SU-DHL-6 (cell line): ENCODE results near the gene GMDS.

Experiments used
- EZH2phosphoT487 ChIP-seq: fragments of 200-600 bp; sonication (generic), shearing (Covaris generic); conservative IDR thresholded peaks from 2 replicates; pipeline ENCODE4 v1.6.1; 2018; ENCODE audit warnings: mild to moderate bottlenecking, antibody characterized with exemption, low read length, moderate library complexity, mixed read lengths
- TF ChIP-seq, protein P1 (sequence below): fragments of 200-600 bp; sonication (generic); IDR thresholded peaks from one replicate; pipeline ENCODE4 v1.5.1; 2017; ENCODE audit warnings: antibody characterized with exemption, mild to moderate bottlenecking, low read length, moderate library complexity; ENCODE audit not compliant: insufficient read depth, poor library complexity, severe bottlenecking

DNA sequence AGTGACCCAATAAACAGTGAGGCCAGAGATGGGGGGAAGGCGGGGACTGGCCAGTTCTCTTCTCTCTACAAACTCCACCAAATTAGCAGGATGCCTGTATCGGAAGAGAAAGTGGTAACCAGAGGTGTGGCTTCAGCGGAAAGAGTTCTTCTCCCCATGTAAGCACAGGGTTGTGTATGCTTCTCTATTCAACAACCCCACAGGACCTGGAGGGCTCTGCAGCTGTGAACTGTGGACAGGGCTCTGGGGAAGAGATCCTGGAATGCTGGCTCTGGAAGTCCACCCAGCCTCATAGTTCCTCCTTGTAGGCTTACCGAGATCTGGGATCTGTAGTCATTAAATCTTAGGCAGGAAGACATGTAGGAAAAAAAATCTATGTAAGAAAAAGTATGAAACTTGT is 449.5 kb downstream of the GMDS start:
- TF ChIP-seq, protein P1, sequence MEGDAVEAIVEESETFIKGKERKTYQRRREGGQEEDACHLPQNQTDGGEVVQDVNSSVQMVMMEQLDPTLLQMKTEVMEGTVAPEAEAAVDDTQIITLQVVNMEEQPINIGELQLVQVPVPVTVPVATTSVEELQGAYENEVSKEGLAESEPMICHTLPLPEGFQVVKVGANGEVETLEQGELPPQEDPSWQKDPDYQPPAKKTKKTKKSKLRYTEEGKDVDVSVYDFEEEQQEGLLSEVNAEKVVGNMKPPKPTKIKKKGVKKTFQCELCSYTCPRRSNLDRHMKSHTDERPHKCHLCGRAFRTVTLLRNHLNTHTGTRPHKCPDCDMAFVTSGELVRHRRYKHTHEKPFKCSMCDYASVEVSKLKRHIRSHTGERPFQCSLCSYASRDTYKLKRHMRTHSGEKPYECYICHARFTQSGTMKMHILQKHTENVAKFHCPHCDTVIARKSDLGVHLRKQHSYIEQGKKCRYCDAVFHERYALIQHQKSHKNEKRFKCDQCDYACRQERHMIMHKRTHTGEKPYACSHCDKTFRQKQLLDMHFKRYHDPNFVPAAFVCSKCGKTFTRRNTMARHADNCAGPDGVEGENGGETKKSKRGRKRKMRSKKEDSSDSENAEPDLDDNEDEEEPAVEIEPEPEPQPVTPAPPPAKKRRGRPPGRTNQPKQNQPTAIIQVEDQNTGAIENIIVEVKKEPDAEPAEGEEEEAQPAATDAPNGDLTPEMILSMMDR, result no peak
- no peak for TF ChIP-seq EZH2phosphoT487
